SKM-1 treated with dmso at 0.1 percent for 144 hours (cell line): Measurements from ENCODE around the gene INPP5A.

Experiments used
- DNase-seq: peaks from one replicate; lab custom pipeline; 2025; ENCODE audit not compliant: unreplicated experiment; lab: John Stamatoyannopoulos, UW

The INPP5A gene

GRCh38 chr10:132687893-132688579 lies 150.4 kb downstream of the INPP5A start:
- DNase-seq: no peak

- no peak for DNase-seq
Measured at GRCh38 chr10:132688580-132689420, 151.2 kb downstream of the INPP5A start.

GRCh38 chr10:132689721-132690360 lies 152.3 kb downstream of the INPP5A start:
- DNase-seq: no peak

- DNase-seq: no peak
Measured at GRCh38 chr10:132690401-132690800, 152.8 kb downstream of the INPP5A start.

GRCh38 chr10:132690821-132691610 lies 153.4 kb downstream of the INPP5A start:
- DNase-seq: no peak

GRCh38 chr10:132691711-132692153 lies 154.1 kb downstream of the INPP5A start:
- DNase-seq: no peak

GRCh38 chr10:132692311-132692710 lies 154.7 kb downstream of the INPP5A start:
- no peak for DNase-seq

- no peak for DNase-seq
Measured at GRCh38 chr10:132693676-132694075, 156.1 kb downstream of the INPP5A start.

GRCh38 chr10:132696204-132696603 lies 158.6 kb downstream of the INPP5A start:
- DNase-seq: no peak

- no peak for DNase-seq
Measured at GRCh38 chr10:132696728-132697577, 159.4 kb downstream of the INPP5A start.

GRCh38 chr10:132697578-132698200 lies 160.1 kb downstream of the INPP5A start:
- no peak for DNase-seq

GRCh38 chr10:132698211-132698751 lies 160.7 kb downstream of the INPP5A start:
- no peak for DNase-seq

GRCh38 chr10:132698761-132699391 lies 161.3 kb downstream of the INPP5A start:
- no peak for DNase-seq

- no peak for DNase-seq
Measured at GRCh38 chr10:132699411-132700155, 162.0 kb downstream of the INPP5A start.

GRCh38 chr10:132700156-132701098 lies 162.8 kb downstream of the INPP5A start:
- no peak for DNase-seq

GRCh38 chr10:132701099-132701845 lies 163.7 kb downstream of the INPP5A start:
- DNase-seq: no peak
